Stimulated activated naive CD8-positive, alpha-beta T cell treated with anti-CD3 and anti-CD28 coated beads, Interleukin-15, amount 100 ng/mL, for 72 hours (primary cell): Measurements from ENCODE around the gene SUMO4.

Source experiments
- ATAC-seq: fragments of 150-1000 bp; cut with Tn5 transposase; 2 replicates; pipeline ENCODE4 v1.10.0; 2021; ENCODE audit warnings: mild to moderate bottlenecking, moderate library complexity
- DNase-seq, 2 donors: peaks; one replicate each; pipeline ENCODE4 v3.0.0; 2021 to 2022
- H3K27ac Mint-ChIP-seq, 2 donors: one replicate each; pipeline ENCODE4 v1.8.0; 2022; ENCODE audit warnings: mild to moderate bottlenecking in 2 of 2, mixed read lengths in 2 of 2, moderate library complexity in 2 of 2
- H3K27me3 Mint-ChIP-seq: one replicate; pipeline ENCODE4 v1.8.0; 2022; ENCODE audit warnings: mixed read lengths
- H3K4me1 Mint-ChIP-seq: one replicate; pipeline ENCODE4 v1.8.0; 2022; ENCODE audit warnings: mild to moderate bottlenecking, mixed read lengths
- H3K4me3 Mint-ChIP-seq, 2 donors: one replicate each; pipeline ENCODE4 v1.8.0; 2022; ENCODE audit warnings: mild to moderate bottlenecking in 2 of 2, mixed read lengths in 2 of 2, moderate library complexity in 1 of 2
- H3K9me3 Mint-ChIP-seq, 2 donors: one replicate each; pipeline ENCODE4 v1.8.0; 2022; ENCODE audit warnings: mixed read lengths in 2 of 2

SUMO4 gene

DNA sequence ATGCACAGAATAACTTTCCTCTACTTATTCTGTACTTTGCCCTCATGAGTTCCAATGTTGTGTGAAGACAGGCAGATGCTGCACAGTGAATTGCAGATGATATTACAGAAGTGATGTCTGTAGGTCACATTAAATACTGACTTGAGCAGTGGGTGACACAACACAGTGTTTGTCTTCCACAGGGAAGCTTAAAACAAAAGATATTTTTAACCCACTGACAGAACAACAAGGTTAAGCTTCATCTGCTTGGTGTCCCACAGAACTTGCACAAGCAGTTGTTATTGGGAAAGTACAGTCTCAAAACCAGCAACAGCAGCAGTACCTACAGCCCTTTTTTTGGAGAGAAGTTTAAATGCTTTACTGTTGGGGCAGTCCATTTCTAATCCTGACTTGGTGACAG, 10.5 kb downstream of the SUMO4 start:
- H3K4me3 Mint-ChIP-seq: no peak overlapping the region
- peak overlapping the region in 1 of 2 donors; percentile 5 for H3K27ac Mint-ChIP-seq
- H3K4me1 Mint-ChIP-seq: peaks cover 10% of the 10 kb centered on the region
- H3K9me3 Mint-ChIP-seq: peaks cover 7 to 9% of the 10 kb centered on the region in 2 donors
- no peaks in the 10 kb centered on the region for H3K27me3 Mint-ChIP-seq
- DNase-seq (no peak), ATAC-seq (no peak)

DNA sequence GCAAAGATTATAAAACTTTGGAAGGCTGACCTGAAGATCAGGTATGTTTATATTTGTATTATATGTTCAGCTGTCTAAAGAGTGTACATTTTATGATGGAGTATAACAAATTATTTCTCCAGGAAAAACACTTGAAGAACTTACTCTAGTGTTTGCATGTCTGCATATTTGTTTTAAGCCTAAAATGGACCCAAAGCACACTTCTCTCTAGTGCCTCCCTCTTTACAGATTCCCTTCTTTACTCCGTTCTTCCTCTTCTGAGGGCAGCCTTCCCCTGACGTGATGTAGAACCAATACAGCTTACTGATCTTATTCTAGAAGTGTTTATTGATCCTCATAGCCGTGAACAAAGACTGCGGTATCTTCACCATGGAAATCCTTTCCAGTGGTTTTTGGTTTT, 13.9 kb downstream of the SUMO4 start:
- Mint-ChIP-seq H3K27ac (no peak overlapping the region), H3K27me3 (no peaks in the 10 kb centered on the region), H3K9me3 (peaks cover 9 to 11% of the 10 kb centered on the region in 2 donors), H3K4me3 (no peak overlapping the region), H3K4me1 (peaks cover 5% of the 10 kb centered on the region)
- ATAC-seq (no peak), DNase-seq (no peak)

DNA sequence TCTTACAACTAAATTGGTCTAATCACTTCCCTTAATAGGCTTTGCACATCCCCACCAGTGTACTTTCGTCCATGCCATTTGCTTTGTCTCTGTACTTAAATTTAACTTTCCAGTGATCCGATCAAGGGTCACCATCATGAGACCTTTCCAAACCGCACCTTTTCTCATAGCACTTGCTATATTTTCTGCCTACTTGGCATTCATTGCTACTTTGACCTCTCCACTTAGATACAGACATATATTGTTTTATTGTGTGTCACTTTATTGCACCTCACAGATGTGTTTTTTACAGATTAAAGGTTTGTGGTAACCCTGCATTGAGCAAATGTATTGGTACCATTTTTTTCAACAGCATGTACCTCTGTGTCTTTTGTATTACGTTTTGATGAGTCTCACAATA, 14.8 kb downstream of the SUMO4 start:
- no peak overlapping the region for H3K4me3 Mint-ChIP-seq
- DNase-seq: no peak
- no peak overlapping the region for H3K27ac Mint-ChIP-seq
- peaks cover 9 to 11% of the 10 kb centered on the region in 2 donors for H3K9me3 Mint-ChIP-seq
- peaks cover 5% of the 10 kb centered on the region for H3K4me1 Mint-ChIP-seq
- no peak for ATAC-seq
- no peaks in the 10 kb centered on the region for H3K27me3 Mint-ChIP-seq

DNA sequence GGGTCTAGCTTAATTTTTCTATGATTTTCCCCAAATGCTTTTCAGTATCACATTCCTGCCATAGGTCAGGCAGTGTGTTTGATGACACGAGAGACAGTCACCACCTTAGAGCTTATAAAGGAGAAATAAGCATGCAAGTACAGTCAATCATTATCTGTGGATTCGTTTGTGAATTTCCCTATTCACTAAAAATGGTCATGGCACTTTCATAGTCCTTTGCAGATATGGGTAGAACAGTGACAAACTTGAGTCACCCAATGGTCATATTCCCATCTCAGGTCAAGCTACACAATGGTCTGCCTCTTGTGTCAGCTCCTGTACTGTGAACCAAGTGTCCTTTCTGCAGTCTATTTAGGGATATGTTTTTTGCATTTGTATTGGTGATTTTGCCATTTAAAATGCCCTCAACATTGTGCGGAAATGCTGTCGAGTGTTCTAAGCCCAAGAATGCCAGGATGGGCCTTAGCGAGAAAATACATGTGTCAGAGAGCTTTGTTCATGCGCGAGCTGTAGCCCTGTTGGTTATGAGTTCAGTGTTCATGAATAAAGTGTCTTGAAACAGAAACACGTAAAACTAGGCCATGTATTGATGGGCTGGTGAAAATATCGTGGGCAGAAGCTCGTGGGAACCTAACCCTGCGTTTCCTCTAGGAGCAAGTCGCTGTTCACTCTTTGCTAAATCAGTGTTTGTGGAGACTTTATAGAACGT, 19.8 kb downstream of the SUMO4 start:
- DNase-seq (no peak), ATAC-seq (no peak)
- H3K4me3 Mint-ChIP-seq: no peak overlapping the region

DNA sequence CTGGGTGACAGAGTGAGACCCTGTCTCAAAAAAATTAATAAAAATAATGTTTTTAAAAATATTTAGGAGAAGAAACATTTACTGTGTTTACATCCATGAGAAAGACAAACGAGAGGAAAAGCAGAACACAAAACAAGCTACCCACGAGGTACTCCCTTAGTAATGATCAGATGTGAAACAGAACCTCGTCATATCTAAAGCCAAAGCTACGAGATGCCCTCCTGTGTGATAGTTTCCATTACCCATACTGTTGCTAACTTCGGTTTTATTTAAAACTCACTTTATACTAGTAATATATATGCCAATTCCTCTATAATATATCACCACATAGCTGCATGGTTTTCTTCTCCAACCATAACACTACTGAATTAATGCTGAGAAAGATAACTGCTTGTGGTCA, 21.1 kb downstream of the SUMO4 start:
- Mint-ChIP-seq H3K27me3 (no peaks in the 10 kb centered on the region), H3K27ac (no peak overlapping the region), H3K4me1 (no peaks in the 10 kb centered on the region), H3K4me3 (no peak overlapping the region), H3K9me3 (peaks cover 0 to 4% of the 10 kb centered on the region in 2 donors)
- ATAC-seq: no peak
- DNase-seq: no peak

More for the DNA sequence above, 19.8 kb downstream of the SUMO4 start:
- Mint-ChIP-seq H3K27me3 (no peaks in the 10 kb centered on the region), H3K4me1 (peaks cover 5% of the 10 kb centered on the region), H3K27ac (no peak overlapping the region), H3K9me3 (peaks cover 6 to 8% of the 10 kb centered on the region in 2 donors)

DNA sequence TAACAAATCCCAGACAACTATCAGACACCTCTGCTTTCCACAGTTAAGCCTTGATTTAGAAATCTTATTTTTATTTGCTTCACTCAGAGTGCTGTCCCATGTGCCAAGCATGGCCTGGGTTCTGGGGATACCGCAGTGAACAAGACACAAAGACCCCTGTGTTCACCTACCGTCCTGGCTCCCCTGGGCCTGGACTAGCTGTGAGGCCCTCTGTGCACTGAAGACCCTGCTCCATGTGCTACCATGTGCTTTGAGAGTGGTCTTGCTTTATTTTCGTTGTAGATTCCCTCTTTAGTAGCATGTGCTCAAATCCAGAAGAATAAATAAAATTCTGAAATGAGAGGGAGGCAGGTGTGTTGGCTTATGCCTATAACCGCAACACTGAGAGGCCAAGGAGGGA, 22.5 kb downstream of the SUMO4 start:
- Mint-ChIP-seq H3K27me3 (no peaks in the 10 kb centered on the region), H3K9me3 (no peaks in the 10 kb centered on the region), H3K27ac (peak overlapping the region in 1 of 2 donors; percentile 14), H3K4me3 (no peak overlapping the region), H3K4me1 (no peaks in the 10 kb centered on the region)
- DNase-seq (no peak), ATAC-seq (no peak)

DNA sequence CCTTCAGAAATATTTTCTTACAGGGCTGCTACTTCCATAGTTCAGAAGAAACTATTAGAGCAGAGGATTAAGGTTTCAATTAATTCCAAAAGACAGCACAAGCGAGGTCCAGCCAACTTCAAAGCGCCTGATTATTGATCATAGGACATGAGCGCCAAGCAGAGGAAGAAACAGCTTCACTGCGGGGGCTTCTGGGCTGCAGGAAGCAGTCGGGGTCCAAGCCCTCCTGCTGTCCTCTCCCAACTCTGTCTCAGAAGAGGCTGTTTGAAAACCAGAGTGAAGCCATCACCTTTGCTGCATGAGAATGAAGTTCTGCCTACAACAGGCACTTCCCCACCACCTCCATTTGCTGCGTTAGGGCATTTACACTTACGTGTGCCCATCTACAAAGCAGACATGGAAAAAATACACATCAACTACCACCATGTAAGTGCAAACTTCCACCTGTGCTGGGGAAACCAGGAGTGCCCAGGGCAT, 23.9 kb downstream of the SUMO4 start:
- Mint-ChIP-seq H3K27me3 (no peaks in the 10 kb centered on the region), H3K27ac (peak overlapping the region in 1 of 2 donors; percentile 51), H3K9me3 (no peaks in the 10 kb centered on the region), H3K4me1 (peaks cover 2% of the 10 kb centered on the region), H3K4me3 (no peak overlapping the region)
- no peak for ATAC-seq
- DNase-seq: no peak

DNA sequence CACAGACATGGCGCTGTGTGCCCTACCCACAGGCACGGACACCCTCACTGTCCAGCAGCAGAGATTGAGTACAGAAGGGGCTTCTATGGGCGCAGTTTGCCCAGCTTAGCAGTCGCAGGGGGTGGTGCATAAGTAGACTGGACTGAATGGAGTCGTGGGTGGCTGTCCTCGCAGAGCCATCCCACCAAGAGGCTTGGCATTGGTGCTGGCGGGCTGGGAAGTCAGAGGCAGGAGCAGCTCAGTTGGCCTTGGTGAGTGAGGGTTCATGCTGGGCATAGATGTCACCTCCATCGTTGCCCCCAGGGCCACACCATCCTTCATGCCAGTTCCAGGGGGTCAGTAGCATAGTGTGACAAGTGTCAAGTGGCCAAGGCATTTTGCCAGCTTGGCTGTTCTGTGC, 25.2 kb downstream of the SUMO4 start:
- peaks cover 6% of the 10 kb centered on the region for H3K4me1 Mint-ChIP-seq
- H3K4me3 Mint-ChIP-seq: no peak overlapping the region
- DNase-seq: no peak
- no peak overlapping the region for H3K27ac Mint-ChIP-seq
- no peaks in the 10 kb centered on the region for H3K27me3 Mint-ChIP-seq
- H3K9me3 Mint-ChIP-seq: no peaks in the 10 kb centered on the region
- no peak for ATAC-seq

DNA sequence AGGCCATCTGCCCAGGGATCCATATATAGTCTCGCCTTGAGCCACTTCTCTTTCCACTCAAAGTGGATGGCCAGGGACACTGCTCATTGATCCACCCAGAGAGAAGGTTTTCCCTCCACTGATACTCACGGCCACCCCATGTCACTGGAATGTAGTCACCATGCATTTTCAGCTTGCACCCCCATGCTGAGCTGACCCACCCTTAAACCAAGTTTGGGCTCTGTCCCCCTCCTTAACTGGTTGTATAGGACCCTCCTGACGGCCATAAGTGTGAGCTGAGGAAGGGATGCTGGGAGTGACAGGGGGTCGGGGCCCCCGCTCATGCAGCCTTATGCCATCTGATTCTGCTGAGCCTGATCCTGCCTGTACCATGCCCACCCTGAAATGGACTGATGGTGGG, 25.7 kb downstream of the SUMO4 start:
- H3K27me3 Mint-ChIP-seq: no peaks in the 10 kb centered on the region
- no peaks in the 10 kb centered on the region for H3K9me3 Mint-ChIP-seq
- DNase-seq: no peak
- H3K4me1 Mint-ChIP-seq: peaks cover 6% of the 10 kb centered on the region
- no peak overlapping the region for H3K4me3 Mint-ChIP-seq
- no peak for ATAC-seq
- H3K27ac Mint-ChIP-seq: peak overlapping the region in 1 of 2 donors; percentile 55

DNA sequence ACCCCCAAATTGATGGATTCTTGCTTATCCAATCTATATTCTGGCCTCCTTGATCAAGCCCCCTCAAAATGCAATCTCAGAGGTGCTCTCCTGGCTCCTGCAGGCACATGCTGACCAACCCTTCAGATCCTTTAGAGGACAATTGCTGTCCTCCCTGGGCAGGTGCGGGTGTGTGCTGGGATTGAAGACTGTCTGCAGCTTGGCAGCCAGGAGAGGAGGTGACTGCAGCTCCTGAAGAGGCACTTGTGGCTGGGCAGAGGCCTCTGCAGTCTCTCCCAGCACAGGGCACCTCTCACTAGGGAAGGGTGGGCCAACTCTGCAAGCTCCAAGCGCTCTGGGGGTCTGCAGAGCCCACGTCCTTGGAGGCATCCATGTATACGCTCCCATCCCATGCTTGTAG, 28.5 kb downstream of the SUMO4 start:
- H3K4me3 Mint-ChIP-seq: no peak overlapping the region
- peak overlapping the region in 1 of 2 donors; percentile 83 for H3K27ac Mint-ChIP-seq
- peaks cover 12% of the 10 kb centered on the region for H3K4me1 Mint-ChIP-seq

DNA sequence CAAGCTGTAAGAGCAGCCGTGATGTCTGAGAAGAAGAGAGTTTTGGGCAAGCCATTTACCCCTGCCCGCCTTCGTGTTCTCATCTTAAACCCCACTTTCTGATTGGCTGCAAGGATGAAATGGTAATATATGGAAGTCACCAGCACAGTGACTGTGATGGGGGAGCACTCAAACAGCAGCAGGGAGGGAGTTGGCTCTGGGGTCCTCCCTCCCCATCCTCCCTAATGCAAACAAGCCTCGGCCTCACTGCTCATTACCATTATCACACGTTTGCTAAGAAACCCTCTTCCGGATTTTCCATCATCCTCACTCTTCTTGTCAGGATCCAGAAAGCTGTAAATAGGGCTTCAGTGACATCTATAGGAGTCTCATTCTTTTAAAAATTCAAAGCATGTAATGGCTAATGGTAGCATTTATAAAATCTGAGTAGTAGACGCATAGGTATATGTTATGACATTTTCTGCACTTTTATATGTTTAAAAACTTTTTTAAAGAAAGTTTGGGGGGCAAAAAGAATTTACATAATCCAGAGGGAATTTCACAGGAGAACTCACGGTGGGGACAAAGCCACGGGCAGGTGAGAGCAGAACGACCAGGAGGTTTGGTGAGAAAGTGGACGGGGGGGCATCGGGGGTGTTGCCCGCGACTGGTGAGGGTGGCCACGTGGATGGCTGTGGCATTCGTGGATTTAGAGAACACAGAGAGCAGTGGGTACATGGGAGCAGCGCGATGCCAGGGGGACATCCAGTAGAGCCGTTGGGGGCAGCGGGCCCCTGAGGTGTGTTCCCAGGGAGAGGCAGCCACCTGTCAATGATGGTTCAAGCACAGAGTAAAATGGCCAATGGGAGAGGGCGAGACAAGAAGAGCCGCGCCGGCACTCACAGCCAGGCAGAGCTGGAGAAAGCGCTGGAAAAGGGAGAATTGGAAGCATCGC, 29.6 kb downstream of the SUMO4 start:
- Mint-ChIP-seq H3K9me3 (no peaks in the 10 kb centered on the region), H3K27me3 (no peaks in the 10 kb centered on the region), H3K4me3 (no peak overlapping the region), H3K4me1 (peaks cover 12% of the 10 kb centered on the region), H3K27ac (peak overlapping the region; percentile 78 to 92)
- ATAC-seq: no peak
- no peak for DNase-seq

More for the DNA sequence above, 28.5 kb downstream of the SUMO4 start:
- DNase-seq (no peak), ATAC-seq (no peak)
- H3K27me3 Mint-ChIP-seq: no peaks in the 10 kb centered on the region
- H3K9me3 Mint-ChIP-seq: no peaks in the 10 kb centered on the region

DNA sequence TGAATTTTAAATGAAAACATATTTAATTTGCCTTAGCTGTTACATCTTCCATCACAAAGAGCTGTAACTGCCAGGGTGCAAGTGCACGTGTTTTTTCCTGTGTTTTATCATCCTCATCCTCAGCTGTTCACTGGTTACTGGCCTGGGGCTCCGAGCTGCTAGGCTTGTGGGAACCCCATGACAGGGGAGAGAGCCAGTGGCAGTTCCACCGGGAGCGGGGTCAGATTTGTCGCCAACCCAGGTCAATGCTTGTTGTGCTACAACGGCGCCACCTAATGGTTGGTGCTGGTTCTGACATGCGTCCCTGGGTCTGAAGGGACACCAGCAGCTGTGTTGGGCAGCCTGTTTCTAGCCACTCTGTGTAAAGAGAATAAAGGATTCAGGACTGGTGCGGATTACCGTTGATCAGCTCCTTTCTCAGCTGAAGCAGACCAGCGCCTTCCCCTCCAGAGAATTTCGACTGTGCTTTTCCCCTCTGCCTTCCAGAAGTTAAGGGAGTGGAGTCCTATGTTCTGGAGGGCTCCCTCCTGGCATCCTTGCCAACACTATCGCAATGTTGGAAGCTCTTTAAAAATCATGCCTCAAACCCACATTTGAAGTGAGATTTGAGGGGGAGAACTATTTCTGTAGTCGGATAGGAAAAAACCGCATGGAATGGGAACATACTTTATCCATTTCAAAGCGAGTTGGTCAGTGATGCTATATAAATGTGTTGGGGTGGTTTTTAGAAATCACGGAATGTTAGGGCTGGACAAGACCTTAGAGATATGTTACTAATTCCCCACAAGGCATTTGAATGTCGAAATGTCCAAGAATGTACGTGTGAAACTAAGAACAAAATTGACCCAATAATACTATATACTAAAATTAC, 32.1 kb downstream of the SUMO4 start:
- ATAC-seq (peak; percentile 93), DNase-seq (peak; percentile 86 to 89)
- Mint-ChIP-seq H3K4me3 (peak overlapping the region in 1 of 2 donors; percentile 75), H3K9me3 (no peaks in the 10 kb centered on the region), H3K27me3 (no peaks in the 10 kb centered on the region), H3K4me1 (peaks cover 16% of the 10 kb centered on the region), H3K27ac (peak overlapping the region in 1 of 2 donors; percentile 34)

DNA sequence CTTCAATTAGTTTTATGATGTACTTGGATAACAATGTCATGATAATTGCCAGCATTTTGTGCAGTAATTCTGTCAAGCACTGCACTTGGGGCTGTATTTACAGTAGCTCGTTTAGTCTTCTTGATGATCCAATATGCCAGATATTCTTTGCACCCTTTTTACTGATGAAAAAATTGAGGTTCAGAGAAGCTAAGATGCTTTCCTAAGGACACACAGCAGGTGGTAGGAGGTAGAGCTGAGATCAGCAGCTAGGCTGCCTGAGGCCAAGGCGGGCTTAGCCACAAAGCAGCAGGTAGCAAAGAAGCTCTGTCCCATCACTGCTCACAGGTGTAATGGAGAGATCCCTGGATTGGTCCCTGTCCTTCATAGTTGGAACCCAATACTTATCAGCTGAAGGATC, 33.3 kb downstream of the SUMO4 start:
- H3K27me3 Mint-ChIP-seq: no peaks in the 10 kb centered on the region
- no peak for DNase-seq
- no peak overlapping the region for H3K4me3 Mint-ChIP-seq
- no peak overlapping the region for H3K27ac Mint-ChIP-seq
- ATAC-seq: no peak
- H3K9me3 Mint-ChIP-seq: no peaks in the 10 kb centered on the region
- peaks cover 22% of the 10 kb centered on the region for H3K4me1 Mint-ChIP-seq

DNA sequence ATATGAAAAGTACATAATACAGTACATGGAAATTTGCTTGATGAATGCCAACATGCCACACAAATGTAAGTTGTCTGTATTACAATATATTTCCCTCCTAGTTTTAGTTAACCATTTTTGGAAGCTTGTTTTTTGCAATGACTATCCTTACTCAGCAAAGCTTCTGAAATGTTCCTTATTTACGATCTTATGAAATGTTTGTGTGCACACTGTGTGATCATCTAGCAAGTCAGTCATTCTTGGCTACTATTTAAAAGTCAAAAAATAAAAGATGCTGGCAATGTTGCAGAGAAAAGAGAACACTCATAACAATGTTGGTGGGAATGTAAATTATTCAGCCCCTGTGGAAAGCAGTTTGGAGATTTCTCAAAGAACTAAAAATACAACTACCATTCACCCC, 33.8 kb downstream of the SUMO4 start:
- no peak for DNase-seq
- Mint-ChIP-seq H3K4me3 (no peak overlapping the region), H3K4me1 (peaks cover 25% of the 10 kb centered on the region), H3K9me3 (no peaks in the 10 kb centered on the region), H3K27me3 (no peaks in the 10 kb centered on the region), H3K27ac (no peak overlapping the region)
- no peak for ATAC-seq

DNA sequence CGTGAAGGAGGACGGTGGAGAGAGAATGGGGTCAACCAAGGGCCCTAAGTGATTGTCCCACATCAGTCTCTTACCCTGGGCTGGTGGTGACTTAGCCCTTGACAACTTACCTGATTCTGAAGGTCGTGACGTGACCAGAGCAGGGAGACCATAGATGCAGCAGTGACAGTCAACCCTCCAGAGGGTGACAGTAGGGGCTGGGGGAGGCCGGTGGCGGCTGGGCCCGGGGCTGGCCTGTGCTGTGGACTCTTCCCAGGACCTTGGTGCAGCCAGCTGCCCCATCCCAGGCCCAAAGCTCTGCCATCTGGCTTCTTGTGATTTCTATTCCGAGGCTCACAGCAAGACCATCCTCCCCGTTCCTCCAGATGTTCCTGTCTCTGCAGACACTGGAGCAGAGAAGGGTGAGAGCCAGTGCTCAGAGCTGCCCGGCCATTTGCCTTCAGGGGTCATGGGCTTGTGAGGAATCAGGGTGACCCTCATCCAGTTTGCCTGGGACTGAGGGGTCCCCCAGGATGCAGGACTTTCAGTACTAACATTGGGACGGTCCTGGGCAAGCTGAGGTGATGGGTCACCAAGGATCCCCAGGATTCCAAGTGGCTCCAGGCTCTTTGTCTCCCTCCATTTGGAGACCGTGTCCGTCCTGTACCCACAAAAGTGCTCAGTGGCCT, 36.0 kb downstream of the SUMO4 start:
- H3K27ac Mint-ChIP-seq: no peak overlapping the region
- H3K4me1 Mint-ChIP-seq: peaks cover 28% of the 10 kb centered on the region
- no peak for DNase-seq
- H3K27me3 Mint-ChIP-seq: no peaks in the 10 kb centered on the region
- no peak overlapping the region for H3K4me3 Mint-ChIP-seq
- H3K9me3 Mint-ChIP-seq: no peaks in the 10 kb centered on the region
- no peak for ATAC-seq
